B cell (primary cell): ENCODE measurements around the gene CSMD2. TPM values are rescaled to one million over a fixed set of nuclear protein-coding genes. Genes with fewer than 3 reads are reported as not detected.
A peak's percentile ranks its signal among the peaks of the same experiment; 100 is the strongest.

Source experiments
- ATAC-seq: fragments of 200-7000 bp; cut with Tn5 transposase; one replicate; pipeline ENCODE4 v1.10.0; 2021; ENCODE audit warnings: low read depth, mild to moderate bottlenecking, moderate number of reproducible peaks, moderate library complexity
- CTCF ChIA-PET: fragments of 350-600 bp; sonication (Branson Sonifier 250); formaldehyde crosslinking; loops from one replicate; lab custom pipeline; 2021; ENCODE audit warnings: antibody characterized with exemption, inconsistent platforms; lab: Charles Lee
- POLR2A ChIA-PET: fragments of 350-600 bp; sonication (Branson Sonifier 250); formaldehyde crosslinking; loops from one replicate; lab custom pipeline; 2021; ENCODE audit warnings: antibody characterized with exemption; lab: Charles Lee
- DNase-seq: peaks from one replicate; pipeline ENCODE4 v3.0.0; 2013
- H2AFZ ChIP-seq: 2 replicates; pipeline ENCODE4 v1.6.1; 2012; ENCODE audit warnings: mild to moderate bottlenecking, low read depth, low read length; ENCODE audit not compliant: insufficient read depth, poor library complexity, severe bottlenecking
- H3K27ac ChIP-seq, 2 donors: 1 replicate in 1 of 2; 2 replicates in 1 of 2; pipeline ENCODE4 v1.5.1; 2012 to 2013; ENCODE audit warnings: low read length in 2 of 2, mild to moderate bottlenecking in 2 of 2, moderate library complexity in 1 of 2
- H3K27me3 ChIP-seq, 4 experiments: fragments of 200-600 bp in 1 of 4; sonication (generic) in 1 of 4; replicated peaks in 1 of 4; 1 replicate in 2 of 4; 2 replicates in 2 of 4; pipeline versions ENCODE4 v1.6.1 to v1.7.0; 2013 to 2016; ENCODE audit warnings: low read length in 3 of 4, mild to moderate bottlenecking in 2 of 4, mixed read lengths in 1 of 4, moderate library complexity in 1 of 4; ENCODE audit not compliant: insufficient read depth in 4 of 4, control insufficient read depth in 3 of 4; ENCODE audit errors: control extremely low read depth in 1 of 4
- H3K36me3 ChIP-seq, 2 experiments: replicated peaks in 1 of 2; 1 replicate in 1 of 2; 2 replicates in 1 of 2; pipeline versions ENCODE4 v1.6.1 to v1.7.1; 2013; ENCODE audit warnings: low read length in 1 of 2; ENCODE audit not compliant: insufficient read depth in 2 of 2, control insufficient read depth in 1 of 2; ENCODE audit errors: control extremely low read depth in 1 of 2, extremely low read depth in 1 of 2
- H3K4me1 ChIP-seq, 2 donors: fragments of 200-600 bp in 1 of 2; sonication (generic) in 1 of 2; 1 replicate in 1 of 2; 2 replicates in 1 of 2; pipeline versions ENCODE4 v1.5.1 to v1.6.1; 2013 to 2017; ENCODE audit warnings: low read length in 2 of 2; ENCODE audit not compliant: control insufficient read depth in 2 of 2, insufficient read depth in 2 of 2
- H3K4me2 ChIP-seq: replicated peaks from 2 replicates; pipeline ENCODE3; 2012; ENCODE audit warnings: mild to moderate bottlenecking, low read depth, low read length; ENCODE audit not compliant: poor library complexity, severe bottlenecking
- H3K4me3 ChIP-seq, 5 experiments: fragments of 200-600 bp in 1 of 5; sonication (generic) in 1 of 5; 1 replicate in 3 of 5; 2 replicates in 2 of 5; pipeline versions ENCODE4 v1.5.1 to v1.7.0; 2011 to 2016; ENCODE audit warnings: low read length in 4 of 5, mild to moderate bottlenecking in 4 of 5, low read depth in 2 of 5, control low read depth in 1 of 5, moderate library complexity in 1 of 5; ENCODE audit not compliant: insufficient read depth in 1 of 5; ENCODE audit errors: control extremely low read depth in 1 of 5, extremely low read depth in 1 of 5
- H3K79me2 ChIP-seq: fragments of 200-600 bp; sonication (generic); one replicate; pipeline ENCODE4 v1.6.0; 2016; ENCODE audit warnings: low read length; ENCODE audit not compliant: control insufficient read depth, insufficient read depth
- H3K9ac ChIP-seq: fragments of 200-600 bp; sonication (generic); 2 replicates; pipeline ENCODE4 v1.6.1; 2017; ENCODE audit warnings: mild to moderate bottlenecking, low read length, moderate library complexity
- H3K9me3 ChIP-seq, 3 donors: one replicate each; pipeline versions ENCODE4 v1.6.1 to v1.7.1; 2013; ENCODE audit warnings: low read length in 2 of 3; ENCODE audit not compliant: control insufficient read depth in 2 of 3, insufficient read depth in 1 of 3; ENCODE audit errors: control extremely low read depth in 1 of 3
- H4K20me1 ChIP-seq: 2 replicates; pipeline ENCODE4 v1.6.0; 2012; ENCODE audit warnings: mild to moderate bottlenecking, low read length; ENCODE audit not compliant: insufficient read depth, control insufficient read depth, poor library complexity, severe bottlenecking
- H3K27ac Mint-ChIP-seq: one replicate; pipeline ENCODE4 v1.8.0; 2021; ENCODE audit warnings: mixed read lengths
- H3K27me3 Mint-ChIP-seq: one replicate; pipeline ENCODE4 v1.8.0; 2021; ENCODE audit warnings: mixed read lengths
- H3K4me1 Mint-ChIP-seq: one replicate; pipeline ENCODE4 v1.8.0; 2021; ENCODE audit warnings: mixed read lengths
- H3K4me3 Mint-ChIP-seq: one replicate; pipeline ENCODE4 v1.8.0; 2021; ENCODE audit warnings: mixed read lengths
- H3K9me3 Mint-ChIP-seq: one replicate; pipeline ENCODE4 v1.8.0; 2022; ENCODE audit warnings: mixed read lengths; ENCODE audit not compliant: insufficient read depth
- EZH2 ChIP-seq: IDR thresholded peaks from 2 replicates; pipeline ENCODE4 v1.6.1; 2012; ENCODE audit warnings: borderline replicate concordance, low read depth, mild to moderate bottlenecking, moderate library complexity, low read length; ENCODE audit not compliant: insufficient read depth, poor library complexity, severe bottlenecking
- WGBS: methylation state at CpG from one replicate; pipeline ENCODE4 v1.1.5; 2013; ENCODE audit warnings: missing lambda C conversion rate; ENCODE audit not compliant: insufficient coverage; 5-methylcytosine and 5-hydroxymethylcytosine counted together
- intact Hi-C: fragments of 100-400 bp; cut with micrococcal nuclease; formaldehyde crosslinking; loops from one replicate; pipeline ENCODE4 v1.10.0; 2022
- polyA plus RNA-seq: library from polyadenylated mRNA; depleted of rRNA; stranded (reverse); fragments of >200 nt; gene quantifications from 2 replicates; pipeline ENCODE4 v1.2.3, GENCODE V29; 2012
- total RNA-seq, 2 donors: library from RNA; stranded (reverse); fragments of 120-200 nt in 1 of 2; gene quantifications; 1 replicate in 1 of 2; 2 replicates in 1 of 2; pipeline versions ENCODE4 v1.2.3 to v1.2.4, GENCODE V29; 2013 to 2022
- TF ChIP-seq, protein P1 (sequence below): fragments of 200-600 bp; IDR thresholded peaks from one replicate; pipeline ENCODE4 v1.8.0; 2022; ENCODE audit warnings: antibody characterized with exemption, mild to moderate bottlenecking

Gene CSMD2
- total and polyA plus RNA-seq, 2 donors (not counting 1 experiment from before 2014, with no cell fraction given) = not detected

DNA sequence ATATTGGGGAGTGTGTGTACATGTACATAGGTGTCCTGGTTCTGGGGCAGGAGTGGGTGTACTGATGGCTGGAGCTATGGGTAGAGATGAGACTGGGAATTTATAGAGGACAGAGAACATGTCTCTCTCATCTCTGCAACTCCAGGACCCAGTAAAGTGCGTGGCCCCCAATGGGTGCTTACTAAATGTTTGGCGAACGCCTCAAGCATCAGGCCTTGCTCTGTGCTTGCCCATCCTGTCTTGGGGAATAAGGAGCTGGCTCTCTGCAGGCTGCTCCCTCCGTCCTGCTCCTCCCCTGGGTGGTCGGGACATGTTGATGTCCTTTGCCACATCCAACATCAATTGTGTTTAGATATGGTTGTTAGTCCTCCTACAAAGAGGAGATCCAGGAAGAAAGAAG lies 530.9 kb downstream of the CSMD2 start:
- H3K27ac ChIP-seq = no peak overlapping the region
- no peaks in the 10 kb centered on the region for H4K20me1 ChIP-seq
- ATAC-seq (no peak), DNase-seq (no peak)
- ChIA-PET CTCF (interaction anchor here (0.6 to 3.0 kb wide), 5 partner anchors 18 to 1109 kb away, joined by 3 to 27 read pairs (median 6); no protein-coding TSS in a partner anchor), POLR2A (no interaction called here)
- TF ChIP-seq, protein P1, sequence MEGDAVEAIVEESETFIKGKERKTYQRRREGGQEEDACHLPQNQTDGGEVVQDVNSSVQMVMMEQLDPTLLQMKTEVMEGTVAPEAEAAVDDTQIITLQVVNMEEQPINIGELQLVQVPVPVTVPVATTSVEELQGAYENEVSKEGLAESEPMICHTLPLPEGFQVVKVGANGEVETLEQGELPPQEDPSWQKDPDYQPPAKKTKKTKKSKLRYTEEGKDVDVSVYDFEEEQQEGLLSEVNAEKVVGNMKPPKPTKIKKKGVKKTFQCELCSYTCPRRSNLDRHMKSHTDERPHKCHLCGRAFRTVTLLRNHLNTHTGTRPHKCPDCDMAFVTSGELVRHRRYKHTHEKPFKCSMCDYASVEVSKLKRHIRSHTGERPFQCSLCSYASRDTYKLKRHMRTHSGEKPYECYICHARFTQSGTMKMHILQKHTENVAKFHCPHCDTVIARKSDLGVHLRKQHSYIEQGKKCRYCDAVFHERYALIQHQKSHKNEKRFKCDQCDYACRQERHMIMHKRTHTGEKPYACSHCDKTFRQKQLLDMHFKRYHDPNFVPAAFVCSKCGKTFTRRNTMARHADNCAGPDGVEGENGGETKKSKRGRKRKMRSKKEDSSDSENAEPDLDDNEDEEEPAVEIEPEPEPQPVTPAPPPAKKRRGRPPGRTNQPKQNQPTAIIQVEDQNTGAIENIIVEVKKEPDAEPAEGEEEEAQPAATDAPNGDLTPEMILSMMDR = no peak
- TF ChIP-seq EZH2 = no peak
- no peak overlapping the region for H3K4me2 ChIP-seq
- no peak overlapping the region for H3K27ac Mint-ChIP-seq
- H3K9me3 Mint-ChIP-seq = no peaks in the 10 kb centered on the region
- H3K36me3 ChIP-seq = no peaks in the 10 kb centered on the region
- H3K9me3 ChIP-seq = no peaks in the 10 kb centered on the region
- H3K4me1 ChIP-seq = peaks cover 0 to 2% of the 10 kb centered on the region in 2 donors
- H3K4me3 ChIP-seq = no peak overlapping the region
- intact Hi-C loops = no loop called here
- H3K79me2 ChIP-seq = no peaks in the 10 kb centered on the region
- no peak overlapping the region for H2AFZ ChIP-seq
- no peak overlapping the region for H3K4me3 Mint-ChIP-seq
- H3K9ac ChIP-seq = no peak overlapping the region
- H3K4me1 Mint-ChIP-seq = no peaks in the 10 kb centered on the region
- H3K27me3 ChIP-seq = peaks cover 0 to 11% (median 1%) of the 10 kb centered on the region in 4 experiments
- peaks cover 29% of the 10 kb centered on the region for H3K27me3 Mint-ChIP-seq
- WGBS = 90% methylated on average over 3 of the region's 5 CpGs

GRCh38 chr1:33633019-33633801 lies 531.8 kb downstream of the CSMD2 start:
- Histone ChIP-seq H3K36me3 (no peaks in the 10 kb centered on the region), H3K9ac (no peak overlapping the region), H3K4me1 (peaks cover 0 to 2% of the 10 kb centered on the region in 2 donors), H3K9me3 (no peaks in the 10 kb centered on the region), H3K4me2 (no peak overlapping the region), H3K79me2 (no peaks in the 10 kb centered on the region), H3K27me3 (peaks cover 0 to 9% (median 1%) of the 10 kb centered on the region in 4 experiments), H3K4me3 (no peak overlapping the region), H3K27ac (no peak overlapping the region), H4K20me1 (no peaks in the 10 kb centered on the region), H2AFZ (peak overlapping the region; percentile 21)
- intact Hi-C loops = no loop called here
- POLR2A ChIA-PET = no interaction called here
- Mint-ChIP-seq H3K27ac (no peak overlapping the region), H3K27me3 (peaks cover 32% of the 10 kb centered on the region), H3K4me3 (no peak overlapping the region), H3K9me3 (no peaks in the 10 kb centered on the region), H3K4me1 (no peaks in the 10 kb centered on the region)
- CTCF ChIA-PET = interaction anchor here (0.6 to 3.0 kb wide), 19 partner anchors 9 to 1118 kb away, joined by 3 to 27 read pairs (median 4); no protein-coding TSS in a partner anchor
- whole genome bisulfite sequencing = 43% methylated on average over 27 of the region's 29 CpGs
- TF ChIP-seq EZH2 = no peak
- TF ChIP-seq, protein P1 = peak; percentile 92
- ATAC-seq (peak; percentile 80), DNase-seq (peak; percentile 79)
